HEK293 (cell line): ENCODE results near the gene ARMC5.

Experiments used
- CTCF ChIP-seq: fragments of 450-650 bp; formaldehyde crosslinking; IDR thresholded peaks from 2 replicates; pipeline ENCODE4 v1.5.1; 2016; ENCODE audit warnings: missing biosample characterization, missing genetic modification characterization
- PATZ1 ChIP-seq: fragments of 450-650 bp; formaldehyde crosslinking; IDR thresholded peaks from 2 replicates; pipeline ENCODE4 v1.5.1; 2016; ENCODE audit warnings: missing biosample characterization, missing genetic modification characterization
- ZBTB7A ChIP-seq: fragments of 450-650 bp; formaldehyde crosslinking; IDR thresholded peaks from 2 replicates; pipeline ENCODE4 v1.5.1; 2016; ENCODE audit warnings: low read depth, missing biosample characterization, missing genetic modification characterization
- ZNF133 ChIP-seq: fragments of 450-650 bp; formaldehyde crosslinking; IDR thresholded peaks from 2 replicates; pipeline ENCODE4 v1.5.1; 2016; ENCODE audit warnings: missing biosample characterization, missing genetic modification characterization
- ZNF214 ChIP-seq: fragments of 450-650 bp; formaldehyde crosslinking; IDR thresholded peaks from 2 replicates; pipeline ENCODE4 v1.5.1; 2017; ENCODE audit warnings: missing biosample characterization, mild to moderate bottlenecking, missing genetic modification characterization, borderline replicate concordance
- ZNF350 ChIP-seq: fragments of 450-650 bp; formaldehyde crosslinking; IDR thresholded peaks from 2 replicates; pipeline ENCODE4 v1.5.0; 2017; ENCODE audit warnings: missing biosample characterization, mild to moderate bottlenecking, missing genetic modification characterization
- ZNF510 ChIP-seq: fragments of 450-650 bp; formaldehyde crosslinking; IDR thresholded peaks from 2 replicates; pipeline ENCODE4 v1.5.1; 2018; ENCODE audit warnings: mild to moderate bottlenecking, missing genetic modification characterization, missing biosample characterization; ENCODE audit not compliant: insufficient replicate concordance
- ZNF555 ChIP-seq: fragments of 450-650 bp; formaldehyde crosslinking; conservative IDR thresholded peaks from 2 replicates; pipeline ENCODE4 v1.5.1; 2017; ENCODE audit warnings: missing biosample characterization, mild to moderate bottlenecking, missing genetic modification characterization, inconsistent platforms
- ZNF580 ChIP-seq: fragments of 450-650 bp; formaldehyde crosslinking; IDR thresholded peaks from 2 replicates; pipeline ENCODE4 v1.5.1; 2016; ENCODE audit warnings: missing biosample characterization, missing genetic modification characterization
- ZNF670 ChIP-seq: fragments of 450-650 bp; formaldehyde crosslinking; IDR thresholded peaks from 2 replicates; pipeline ENCODE4 v1.5.1; 2016; ENCODE audit warnings: missing biosample characterization, missing genetic modification characterization, low read depth
- ZNF707 ChIP-seq: fragments of 450-650 bp; formaldehyde crosslinking; IDR thresholded peaks from 2 replicates; pipeline ENCODE4 v1.5.1; 2016; ENCODE audit warnings: missing biosample characterization, missing genetic modification characterization

GRCh38 chr16:31460582-31461002, 1.3 kb downstream of the ARMC5 start:
- TF ChIP-seq ZNF133 (tag by site-specific recombination) (no peak), CTCF (tag by site-specific recombination) (no peak; the same call in 1 of the 2 replicates), ZNF555 (no peak), ZNF707 (no peak), ZNF510 (no peak), ZNF214 (tag by site-specific recombination) (no peak), ZBTB7A (tag by site-specific recombination) (no peak), ZNF350 (tag by site-specific recombination) (no peak), ZNF580 (tag by site-specific recombination) (no peak), PATZ1 (tag by site-specific recombination) (no peak), ZNF670 (tag by site-specific recombination) (no peak)
